Measurements from ENCODE around the gene CILP2. TPM values are rescaled to one million over a fixed set of nuclear protein-coding genes. Genes with fewer than 3 reads are reported as not detected.

Gene CILP2
- total RNA-seq, 2 donors from 2014 or later: 0.66 TPM; not detected in 1

DNA sequence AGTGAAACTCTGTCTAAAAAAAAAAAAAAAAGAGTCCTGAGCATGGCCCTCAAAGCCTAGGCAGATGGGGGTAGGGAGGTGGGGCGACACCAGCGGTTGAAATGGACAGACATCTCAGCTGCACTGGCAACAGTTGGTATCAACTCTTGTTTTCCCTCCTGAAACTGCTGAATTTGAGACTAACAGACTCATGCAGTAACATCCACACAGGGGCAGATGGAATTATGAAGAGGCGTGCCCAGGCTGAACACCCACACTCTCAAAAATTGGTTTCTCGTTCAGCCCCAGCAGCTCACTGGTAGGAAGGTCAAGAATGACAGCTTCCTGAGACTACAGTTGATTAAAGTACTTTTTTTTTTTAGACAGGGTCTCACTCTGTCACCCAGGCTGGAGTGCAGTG is 56.3 kb downstream of the CILP2 start:
- H3K9me3 ChIP-seq: no peaks in the 10 kb centered on the region
- TF ChIP-seq POLR2A (IDR thresholded peaks at IDR 0.05): no peak
- TF ChIP-seq, protein P1, sequence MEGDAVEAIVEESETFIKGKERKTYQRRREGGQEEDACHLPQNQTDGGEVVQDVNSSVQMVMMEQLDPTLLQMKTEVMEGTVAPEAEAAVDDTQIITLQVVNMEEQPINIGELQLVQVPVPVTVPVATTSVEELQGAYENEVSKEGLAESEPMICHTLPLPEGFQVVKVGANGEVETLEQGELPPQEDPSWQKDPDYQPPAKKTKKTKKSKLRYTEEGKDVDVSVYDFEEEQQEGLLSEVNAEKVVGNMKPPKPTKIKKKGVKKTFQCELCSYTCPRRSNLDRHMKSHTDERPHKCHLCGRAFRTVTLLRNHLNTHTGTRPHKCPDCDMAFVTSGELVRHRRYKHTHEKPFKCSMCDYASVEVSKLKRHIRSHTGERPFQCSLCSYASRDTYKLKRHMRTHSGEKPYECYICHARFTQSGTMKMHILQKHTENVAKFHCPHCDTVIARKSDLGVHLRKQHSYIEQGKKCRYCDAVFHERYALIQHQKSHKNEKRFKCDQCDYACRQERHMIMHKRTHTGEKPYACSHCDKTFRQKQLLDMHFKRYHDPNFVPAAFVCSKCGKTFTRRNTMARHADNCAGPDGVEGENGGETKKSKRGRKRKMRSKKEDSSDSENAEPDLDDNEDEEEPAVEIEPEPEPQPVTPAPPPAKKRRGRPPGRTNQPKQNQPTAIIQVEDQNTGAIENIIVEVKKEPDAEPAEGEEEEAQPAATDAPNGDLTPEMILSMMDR (IDR thresholded peaks at IDR 0.05): no peak
- ATAC-seq (no peak), DNase-seq (no peak)
- H3K27ac ChIP-seq: no peak overlapping the region
- no peak overlapping the region for H3K4me3 ChIP-seq
- H3K27me3 ChIP-seq: no peaks in the 10 kb centered on the region
- peaks cover 16% of the 10 kb centered on the region for H3K4me1 ChIP-seq
- intact Hi-C loops (cut with DNase I): no loop called here
- whole genome bisulfite sequencing, 2 donors: 92 to 96% methylated on average over 4 of the region's 4 CpGs
- no peaks in the 10 kb centered on the region for H3K36me3 ChIP-seq (replicated peaks in 1 of 2; ENCODE audit: insufficient read depth in 1 of 2, low read depth in 2 of 2)

DNA sequence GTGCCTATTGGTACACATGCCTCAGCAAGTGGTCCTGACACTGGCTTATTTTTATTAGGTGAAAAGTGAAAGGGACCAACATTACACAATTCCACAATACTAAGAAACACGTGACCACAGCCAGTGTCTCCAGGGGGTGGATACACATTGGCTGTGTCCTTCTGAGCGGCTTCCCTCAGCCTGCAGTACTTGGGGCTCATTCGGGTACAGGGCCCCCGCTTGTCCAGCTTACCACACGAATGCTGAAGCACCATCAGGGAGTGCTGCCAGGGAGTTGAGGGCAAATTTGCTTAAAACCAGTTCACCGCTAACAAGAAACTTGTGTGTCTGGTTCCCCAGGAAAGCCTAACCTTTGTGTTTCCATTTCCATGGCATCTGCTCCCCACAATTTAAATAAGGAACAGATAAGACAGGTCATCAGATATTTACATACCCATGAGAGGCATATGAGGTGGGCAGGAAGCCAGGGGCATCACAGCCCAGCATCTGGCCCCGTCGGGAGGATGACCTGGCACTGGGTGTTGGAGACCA is 57.2 kb downstream of the CILP2 start:
- Histone ChIP-seq H3K36me3 (replicated peaks in 1 of 2; ENCODE audit: insufficient read depth in 1 of 2, low read depth in 2 of 2) (no peaks in the 10 kb centered on the region), H3K9me3 (no peaks in the 10 kb centered on the region), H3K27ac (no peak overlapping the region), H3K4me3 (no peak overlapping the region), H3K27me3 (no peaks in the 10 kb centered on the region), H3K4me1 (peaks cover 16% of the 10 kb centered on the region)
- intact Hi-C loops (cut with DNase I): no loop called here
- TF ChIP-seq POLR2A (IDR thresholded peaks at IDR 0.05): no peak
- TF ChIP-seq, protein P1 (IDR thresholded peaks at IDR 0.05): no peak
- ATAC-seq (no peak), DNase-seq (no peak)
- WGBS, 2 donors: 32% methylated on average over 8 of the region's 8 CpGs

Other genes starting within 250 kb of the CILP2 start
- 10 to 100 TPM; 13.5 to 16.3 TPM for gene SUGP1, start 217.8 kb upstream of the CILP2 start, total RNA-seq
- 10 to 100 TPM; 38.9 to 57.4 TPM for gene MAU2, start 217.4 kb upstream of the CILP2 start, total RNA-seq
- 10 to 100 TPM; 30.0 to 35.8 TPM for gene GATAD2A, start 132.6 kb upstream of the CILP2 start, total RNA-seq
- 1 to 10 TPM; 2.1 to 2.6 TPM for gene TSSK6, start 22.7 kb upstream of the CILP2 start, total RNA-seq
- 10 to 100 TPM; 32.0 to 38.4 TPM for gene NDUFA13, start 22.0 kb upstream of the CILP2 start, total RNA-seq
- 10 to 100 TPM in 1 of 2 donors, 1 to 10 TPM in 1; 2.6 to 11.2 TPM for gene YJEFN3, start 9.4 kb upstream of the CILP2 start, total RNA-seq
- gene PBX4, start 80.4 kb downstream of the CILP2 start, total RNA-seq: 1 to 10 TPM; 1.6 to 8.2 TPM
- 10 to 100 TPM; 14.3 to 20.8 TPM for gene LPAR2, start 90.0 kb downstream of the CILP2 start, total RNA-seq
- gene GMIP, start 105.4 kb downstream of the CILP2 start, total RNA-seq: 10 to 100 TPM in 1 of 2 donors, 1 to 10 TPM in 1; 3.6 to 20.1 TPM
- 100 to 1,000 TPM in 1 of 2 donors, 10 to 100 TPM in 1; 38.7 to 570 TPM for gene ATP13A1, start 125.4 kb downstream of the CILP2 start, total RNA-seq
- gene ZNF101, start 130.6 kb downstream of the CILP2 start, total RNA-seq: 1 to 10 TPM; 5.3 to 6.7 TPM
- gene ZNF14, start 194.8 kb downstream of the CILP2 start, total RNA-seq: 1 to 10 TPM; 5.3 to 6.7 TPM

All from body of pancreas (tissue), 4 donors.